Measurements from ENCODE around the gene ARMH2. TPM values are rescaled to one million over a fixed set of nuclear protein-coding genes. Genes with fewer than 3 reads are reported as not detected.
A peak's percentile ranks its signal among the peaks of the same experiment; 100 is the strongest.

The ARMH2 gene
- total RNA-seq, 1 donor = not detected

DNA sequence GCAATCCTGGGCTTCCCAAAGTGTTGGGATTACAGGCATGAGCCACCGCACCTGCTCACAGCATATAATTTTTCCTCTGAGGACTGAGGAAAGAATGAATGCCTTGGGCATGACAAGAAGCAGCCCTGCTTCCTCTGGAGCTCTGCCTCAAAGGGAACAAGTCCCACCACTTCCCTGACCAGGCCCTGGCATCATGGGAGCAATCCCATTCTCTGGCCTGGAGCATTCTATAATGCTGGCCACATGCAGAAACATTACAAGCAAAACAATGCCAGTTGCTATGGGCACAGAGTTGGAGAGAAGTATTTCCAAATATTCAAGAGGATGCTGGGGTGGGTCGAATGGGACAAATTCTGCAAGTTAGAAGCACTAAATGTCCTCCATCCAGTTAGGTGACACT, 41.5 kb upstream of the ARMH2 start:
- H3K4me3 ChIP-seq (ENCODE audit: low read depth, low read length) = no peak overlapping the region
- TF ChIP-seq, protein P1, sequence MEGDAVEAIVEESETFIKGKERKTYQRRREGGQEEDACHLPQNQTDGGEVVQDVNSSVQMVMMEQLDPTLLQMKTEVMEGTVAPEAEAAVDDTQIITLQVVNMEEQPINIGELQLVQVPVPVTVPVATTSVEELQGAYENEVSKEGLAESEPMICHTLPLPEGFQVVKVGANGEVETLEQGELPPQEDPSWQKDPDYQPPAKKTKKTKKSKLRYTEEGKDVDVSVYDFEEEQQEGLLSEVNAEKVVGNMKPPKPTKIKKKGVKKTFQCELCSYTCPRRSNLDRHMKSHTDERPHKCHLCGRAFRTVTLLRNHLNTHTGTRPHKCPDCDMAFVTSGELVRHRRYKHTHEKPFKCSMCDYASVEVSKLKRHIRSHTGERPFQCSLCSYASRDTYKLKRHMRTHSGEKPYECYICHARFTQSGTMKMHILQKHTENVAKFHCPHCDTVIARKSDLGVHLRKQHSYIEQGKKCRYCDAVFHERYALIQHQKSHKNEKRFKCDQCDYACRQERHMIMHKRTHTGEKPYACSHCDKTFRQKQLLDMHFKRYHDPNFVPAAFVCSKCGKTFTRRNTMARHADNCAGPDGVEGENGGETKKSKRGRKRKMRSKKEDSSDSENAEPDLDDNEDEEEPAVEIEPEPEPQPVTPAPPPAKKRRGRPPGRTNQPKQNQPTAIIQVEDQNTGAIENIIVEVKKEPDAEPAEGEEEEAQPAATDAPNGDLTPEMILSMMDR (IDR thresholded peaks at IDR 0.05; ENCODE audit: insufficient read depth, low read length) = no peak
- DNase-seq (ENCODE audit: low read depth) = no peak

DNA sequence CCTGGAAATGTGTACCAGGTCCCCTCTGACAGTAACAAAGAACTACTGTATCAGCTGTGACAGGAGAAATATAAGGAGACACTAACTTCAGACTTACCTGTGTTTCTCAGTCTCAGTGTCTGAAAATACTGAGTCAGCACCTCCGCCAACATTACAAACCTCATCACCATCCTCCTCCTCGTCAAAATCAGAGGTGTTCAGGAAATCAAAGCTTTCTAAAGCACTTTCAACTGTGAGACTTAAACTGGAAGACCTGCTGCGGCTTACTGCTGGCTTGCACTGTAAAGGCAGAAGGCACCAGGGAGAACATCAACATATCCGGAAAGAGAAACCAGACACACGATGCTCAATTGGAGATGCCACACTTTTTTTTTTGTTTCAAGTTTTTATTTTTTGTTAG, 40.3 kb upstream of the ARMH2 start:
- DNase-seq (ENCODE audit: low read depth) = no peak
- H3K4me3 ChIP-seq (ENCODE audit: low read depth, low read length) = no peak overlapping the region
- TF ChIP-seq, protein P1 (IDR thresholded peaks at IDR 0.05; ENCODE audit: insufficient read depth, low read length) = no peak

DNA sequence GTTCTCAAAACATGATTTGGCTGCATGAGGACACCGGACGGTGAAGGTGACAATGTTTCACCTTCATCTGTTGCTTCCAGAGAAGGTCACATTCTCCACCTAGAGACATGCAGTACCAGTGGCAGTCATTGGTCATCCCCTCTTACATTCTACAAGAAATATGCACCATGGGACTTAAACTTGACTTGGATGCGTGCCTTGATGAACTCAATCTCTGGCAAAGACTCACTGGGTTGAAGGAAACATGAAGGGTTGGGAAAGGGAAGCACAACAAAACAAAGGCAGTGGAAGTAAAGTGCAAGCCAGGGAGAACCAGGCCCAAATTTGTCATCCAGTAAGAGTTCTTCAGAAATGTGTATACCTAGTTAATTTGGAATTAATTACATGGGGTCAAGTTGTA, 39.4 kb upstream of the ARMH2 start:
- peak; percentile 12 for DNase-seq (ENCODE audit: low read depth)
- H3K4me3 ChIP-seq (ENCODE audit: low read depth, low read length) = no peak overlapping the region
- TF ChIP-seq, protein P1 (IDR thresholded peaks at IDR 0.05; ENCODE audit: insufficient read depth, low read length) = no peak

DNA sequence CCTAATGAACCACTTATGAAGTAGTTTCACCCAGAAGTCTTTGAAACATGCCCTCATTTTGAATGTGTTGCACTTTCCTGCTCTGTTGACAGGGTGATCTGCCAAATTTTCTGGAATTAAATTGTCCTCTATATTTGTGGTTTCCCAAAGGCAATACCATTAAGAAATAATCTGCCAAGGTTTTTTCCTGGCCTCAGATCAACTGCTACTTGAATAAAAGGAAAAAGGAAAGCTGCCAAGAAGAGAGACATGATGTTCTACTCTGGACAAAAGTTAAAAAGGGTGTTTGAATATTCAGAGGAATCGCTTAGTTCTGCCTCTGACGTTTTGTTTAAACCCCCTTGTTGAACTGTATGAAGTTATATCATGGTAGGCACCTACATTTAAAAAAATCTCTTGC, 37.4 kb upstream of the ARMH2 start:
- H3K4me3 ChIP-seq (ENCODE audit: low read depth, low read length) = no peak overlapping the region
- no peak for DNase-seq (ENCODE audit: low read depth)
- TF ChIP-seq, protein P1 (IDR thresholded peaks at IDR 0.05; ENCODE audit: insufficient read depth, low read length) = no peak

DNA sequence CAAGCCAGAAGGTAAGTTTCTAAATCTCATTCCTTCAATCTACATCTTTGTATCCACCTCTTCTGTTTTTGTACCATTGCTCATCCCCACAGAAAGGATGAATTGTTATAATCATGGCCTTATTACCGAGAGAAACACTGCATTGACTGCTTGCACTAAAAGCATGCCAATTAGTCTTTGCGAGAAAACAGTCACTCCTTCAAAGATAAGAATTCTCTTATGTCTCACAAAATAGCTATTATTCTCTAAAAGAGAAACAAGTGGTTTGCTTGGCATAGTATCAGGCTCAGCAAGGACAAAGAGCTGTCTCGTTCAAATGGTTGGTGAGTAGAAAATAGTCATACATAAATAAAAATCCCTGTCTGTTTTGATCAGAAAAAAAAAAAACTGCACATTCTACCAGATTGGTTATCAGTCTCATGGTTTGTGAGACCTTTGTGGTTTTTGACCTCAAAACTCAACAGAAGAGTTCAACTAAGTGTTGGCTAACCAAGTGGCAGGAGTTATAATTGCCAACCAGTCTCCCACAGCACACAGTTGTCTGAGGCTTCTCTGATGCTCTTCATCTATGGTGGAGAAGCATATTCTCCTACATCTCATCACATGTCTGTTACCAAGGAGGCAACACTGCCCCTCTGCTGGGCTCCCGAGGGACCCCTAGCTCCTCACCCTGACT, 35.1 kb upstream of the ARMH2 start:
- TF ChIP-seq, protein P1 (IDR thresholded peaks at IDR 0.05; ENCODE audit: insufficient read depth, low read length) = no peak
- no peak overlapping the region for H3K4me3 ChIP-seq (ENCODE audit: low read depth, low read length)
- no peak for DNase-seq (ENCODE audit: low read depth)

DNA sequence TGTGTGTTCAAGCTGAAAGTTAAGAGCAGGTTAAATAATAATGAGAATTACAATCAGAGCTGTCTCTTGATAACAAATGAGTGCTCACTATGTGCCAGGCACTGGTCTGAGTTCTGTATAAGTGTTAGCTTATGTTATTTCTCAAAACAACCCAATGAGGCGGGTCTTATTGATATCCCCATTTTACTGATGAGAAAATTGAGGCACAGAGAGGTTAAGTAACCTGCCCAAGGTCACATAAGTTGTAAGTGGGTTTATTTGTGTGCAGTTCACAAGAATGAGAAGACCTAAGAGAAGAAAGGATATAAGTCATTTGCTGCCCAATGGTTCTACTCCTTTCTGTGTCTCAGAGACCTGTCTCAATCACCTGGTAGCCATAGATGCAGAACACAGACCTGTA, 34.1 kb upstream of the ARMH2 start:
- H3K4me3 ChIP-seq (ENCODE audit: low read depth, low read length) = no peak overlapping the region
- TF ChIP-seq, protein P1 (IDR thresholded peaks at IDR 0.05; ENCODE audit: insufficient read depth, low read length) = no peak
- DNase-seq (ENCODE audit: low read depth) = no peak

All from fibroblast of the aortic adventitia (primary cell).